GM21367 (cell line): Measurements from ENCODE around the gene TM7SF2.

Source experiments
- ATAC-seq: cut with Tn5 transposase; IDR thresholded peaks from one replicate; pipeline ENCODE4 v1.9.1; 2021; ENCODE audit not compliant: unreplicated experiment

TM7SF2 gene

DNA sequence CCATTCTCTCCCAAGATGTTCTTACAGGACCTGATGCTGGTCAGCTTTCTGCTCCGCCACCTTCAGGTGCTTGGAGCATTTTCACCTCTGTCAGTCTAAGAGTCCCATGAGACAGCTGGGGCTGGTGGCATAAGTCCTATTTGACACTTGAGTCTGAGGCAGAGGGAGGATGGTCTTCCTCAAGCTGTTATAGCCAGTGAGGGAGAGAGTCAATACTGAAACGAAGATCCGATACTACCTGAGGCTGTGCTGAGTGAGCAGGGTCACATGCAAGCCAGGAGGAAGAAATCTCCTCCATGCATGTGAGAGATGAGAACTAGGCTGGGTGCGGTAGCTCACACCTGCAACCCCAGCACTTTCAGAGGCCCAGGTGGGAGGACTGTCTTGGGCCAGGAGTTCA is 22.1 kb upstream of the TM7SF2 start:
- no peak for ATAC-seq

DNA sequence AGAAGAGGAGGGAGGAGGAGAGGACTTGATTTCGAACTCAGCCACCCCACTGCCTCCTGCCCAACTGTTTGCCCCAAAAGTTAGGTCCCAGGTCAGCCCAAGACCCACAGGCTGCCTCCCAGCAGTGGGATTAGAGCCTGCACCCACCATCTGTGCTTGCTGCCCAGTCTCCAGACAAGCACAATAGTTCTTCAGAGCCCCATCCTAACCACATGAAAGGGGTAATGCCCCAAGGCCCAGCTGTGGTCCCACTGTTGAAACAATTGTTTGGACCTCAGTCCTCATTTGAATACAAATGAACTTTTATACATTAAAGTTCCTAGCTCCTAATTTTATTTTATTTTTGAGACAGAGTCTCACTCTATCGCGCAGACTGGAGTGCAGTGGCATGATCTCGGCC is 21.0 kb upstream of the TM7SF2 start:
- no peak for ATAC-seq

DNA sequence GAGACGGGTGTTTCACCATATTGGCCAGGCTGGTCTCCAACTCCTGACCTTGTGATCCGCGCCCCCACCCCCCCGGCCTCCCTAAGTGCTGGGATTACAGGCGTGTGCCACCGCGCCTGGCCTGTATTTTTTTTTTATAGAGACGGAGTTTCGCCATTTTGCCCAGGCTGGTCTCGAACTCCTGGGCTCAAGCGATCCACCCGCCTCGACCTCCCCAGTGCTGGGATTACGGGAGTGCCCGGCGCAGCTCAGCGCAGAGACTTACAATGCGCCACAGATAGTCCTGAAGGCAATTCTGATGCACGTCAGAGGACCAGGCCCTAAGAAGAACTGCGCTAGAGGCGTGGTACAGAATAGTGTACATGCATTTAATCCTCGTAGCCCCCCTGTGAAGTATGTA is 16.2 kb upstream of the TM7SF2 start:
- no peak for ATAC-seq

DNA sequence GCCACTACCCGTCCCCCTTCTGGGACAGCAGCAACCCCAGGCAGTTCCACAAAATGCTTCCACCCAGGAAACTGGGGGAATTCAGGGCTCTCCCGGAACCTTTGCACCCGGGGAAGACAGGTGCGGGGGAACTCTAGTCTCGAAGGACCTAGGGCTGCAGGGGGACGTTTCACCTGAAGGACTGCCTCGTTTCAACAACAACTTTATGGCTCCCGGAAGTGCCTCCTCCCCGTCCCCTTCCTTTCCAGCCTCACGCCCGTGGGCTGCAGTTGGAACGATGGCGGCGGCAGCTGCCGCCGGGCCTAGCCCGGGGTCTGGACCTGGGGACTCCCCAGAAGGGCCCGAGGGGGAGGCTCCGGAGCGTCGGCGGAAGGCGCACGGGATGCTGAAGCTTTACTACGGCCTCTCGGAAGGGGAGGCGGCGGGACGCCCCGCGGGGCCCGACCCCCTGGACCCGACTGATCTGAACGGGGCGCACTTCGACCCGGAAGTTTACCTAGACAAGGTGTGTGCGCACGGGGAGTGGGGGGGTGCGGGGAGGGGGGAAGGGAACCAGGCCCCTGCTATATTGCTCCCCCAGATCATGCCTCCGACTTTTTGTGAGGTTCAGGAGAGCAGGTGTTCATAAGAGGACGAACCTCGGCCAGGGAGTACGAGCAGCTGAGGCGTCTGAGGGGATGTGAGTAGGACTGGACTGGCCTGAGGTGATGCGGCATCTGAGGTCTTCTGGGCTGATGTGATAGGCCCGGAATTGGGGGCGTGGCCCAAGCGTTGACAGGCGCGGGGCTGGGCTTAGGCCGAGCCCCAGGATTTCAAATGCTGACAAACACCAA is 15.5 kb upstream of the TM7SF2 start, which contains the start of gene VPS51:
Gene VPS51 (plus strand): TSS at position 241 of the 833 bp plus-strand sequence. CDS start 37 bp downstream, at position 278.
- peak; percentile 59 for ATAC-seq

GRCh38 chr11:65096926-65097325 is 14.7 kb upstream of the TM7SF2 start:
- ATAC-seq: no peak

DNA sequence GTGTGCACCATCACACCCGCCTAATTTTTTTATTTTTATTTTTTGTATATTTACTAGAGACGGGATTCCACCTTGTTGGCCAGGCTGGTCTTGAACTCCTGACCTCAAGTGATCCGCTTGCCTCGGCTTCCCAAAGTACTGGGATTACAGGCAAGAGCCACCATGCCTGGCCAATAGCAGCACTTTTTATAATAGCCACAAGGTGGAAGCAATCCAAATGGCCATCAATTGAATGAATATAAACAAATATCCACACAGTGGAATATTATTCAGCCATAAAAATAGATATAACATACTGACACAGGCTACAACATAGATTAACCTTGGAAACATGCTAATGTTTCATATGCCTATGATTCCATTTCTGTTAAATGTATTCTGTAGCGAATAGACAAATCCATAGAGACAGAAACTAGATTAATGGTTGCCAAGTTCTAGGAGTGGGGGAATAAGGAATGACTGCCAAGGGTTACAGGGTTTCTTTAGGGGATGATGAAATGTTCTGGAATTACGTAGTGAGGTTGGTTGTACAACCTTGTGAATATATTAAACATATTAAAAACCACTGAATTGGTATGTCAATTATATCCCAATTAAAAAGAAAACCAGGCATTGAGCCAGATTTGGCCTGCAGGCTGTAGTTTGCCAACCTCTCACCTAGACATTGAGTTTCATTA is 10.9 kb upstream of the TM7SF2 start:
- ATAC-seq: no peak

DNA sequence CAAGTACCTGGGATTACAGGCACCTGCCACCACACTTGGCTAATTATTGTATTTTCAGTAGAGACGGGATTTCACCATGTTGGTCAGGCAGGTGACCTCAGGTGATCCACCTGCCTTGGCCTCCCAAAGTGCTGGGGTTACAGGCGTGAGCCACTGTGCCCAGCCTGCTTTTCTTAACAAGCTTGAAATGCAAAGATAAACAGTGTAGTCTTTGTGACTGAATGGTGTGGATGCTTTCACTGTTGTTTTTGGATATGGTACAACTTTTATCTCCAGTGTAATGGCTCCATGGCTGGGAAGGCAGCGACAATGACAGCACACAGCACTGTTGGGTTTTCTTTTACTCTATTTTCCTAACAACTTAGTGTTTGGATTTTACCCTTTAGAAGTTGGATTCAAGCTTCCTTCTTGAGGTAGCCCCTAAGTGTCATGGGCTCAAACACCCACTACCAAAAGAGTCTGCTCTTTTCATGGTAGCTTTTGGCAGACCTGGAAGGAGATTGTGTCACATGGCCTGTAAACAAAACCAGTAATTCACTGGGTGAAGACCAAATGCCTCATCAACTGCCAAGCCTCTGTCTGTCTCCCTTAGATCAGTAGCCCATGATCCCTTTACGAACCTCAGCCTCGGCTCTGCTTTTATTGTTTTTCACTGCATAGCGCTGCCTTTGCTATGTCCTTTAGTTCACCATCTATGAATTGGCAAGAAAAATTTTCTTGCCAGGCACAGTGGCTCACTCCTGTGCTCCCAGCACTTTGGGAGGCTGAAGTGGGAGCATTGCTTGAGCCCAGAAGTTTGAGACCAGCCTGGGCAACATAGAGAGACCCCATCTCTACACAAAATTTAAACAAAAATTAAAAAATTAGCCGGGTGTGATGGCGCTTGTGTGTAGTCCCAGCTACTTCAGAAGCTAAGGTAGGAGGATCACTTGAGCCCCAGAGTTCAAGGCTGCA is 9.3 kb upstream of the TM7SF2 start:
- no peak for ATAC-seq

DNA sequence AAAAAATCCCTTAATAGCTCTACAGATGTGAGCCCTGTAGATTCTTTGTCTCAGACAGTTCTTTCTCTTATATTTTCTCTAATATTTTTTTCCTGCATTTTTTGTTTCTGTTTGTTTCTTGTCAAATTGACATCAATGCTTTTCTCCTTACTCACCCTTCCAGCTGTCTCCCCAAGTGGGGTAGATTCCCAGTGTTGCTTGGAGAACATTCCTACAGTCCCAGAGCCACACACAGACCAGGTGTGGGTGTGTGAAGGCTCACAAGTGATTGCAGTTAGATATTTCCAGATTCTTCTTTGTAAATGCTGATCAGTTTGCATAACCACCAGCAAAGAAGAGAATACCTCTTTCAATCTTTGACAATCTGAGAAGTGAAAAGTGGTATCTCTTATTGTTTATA is 8.2 kb upstream of the TM7SF2 start:
- no peak for ATAC-seq

DNA sequence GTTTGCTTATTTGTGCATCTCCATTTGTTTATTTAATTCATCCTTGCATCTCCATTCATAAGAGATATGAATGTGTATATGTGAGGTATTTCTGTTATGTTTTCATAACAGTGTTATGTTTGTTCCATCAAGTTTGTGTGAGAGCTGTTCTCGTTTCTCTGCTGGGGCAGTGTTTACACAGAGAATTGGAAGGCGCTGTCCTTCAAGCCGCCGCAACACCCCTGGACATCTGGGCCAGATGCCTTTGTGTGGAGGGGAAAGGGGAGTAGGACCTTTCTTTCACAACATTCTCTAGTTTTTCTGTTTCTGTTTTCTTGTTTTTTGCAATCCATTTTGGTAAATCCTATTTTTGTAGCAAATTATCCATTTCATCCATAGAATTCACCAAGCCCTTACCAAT is 7.0 kb upstream of the TM7SF2 start:
- ATAC-seq: no peak

GRCh38 chr11:65107078-65107477 is 4.6 kb upstream of the TM7SF2 start:
- no peak for ATAC-seq

DNA sequence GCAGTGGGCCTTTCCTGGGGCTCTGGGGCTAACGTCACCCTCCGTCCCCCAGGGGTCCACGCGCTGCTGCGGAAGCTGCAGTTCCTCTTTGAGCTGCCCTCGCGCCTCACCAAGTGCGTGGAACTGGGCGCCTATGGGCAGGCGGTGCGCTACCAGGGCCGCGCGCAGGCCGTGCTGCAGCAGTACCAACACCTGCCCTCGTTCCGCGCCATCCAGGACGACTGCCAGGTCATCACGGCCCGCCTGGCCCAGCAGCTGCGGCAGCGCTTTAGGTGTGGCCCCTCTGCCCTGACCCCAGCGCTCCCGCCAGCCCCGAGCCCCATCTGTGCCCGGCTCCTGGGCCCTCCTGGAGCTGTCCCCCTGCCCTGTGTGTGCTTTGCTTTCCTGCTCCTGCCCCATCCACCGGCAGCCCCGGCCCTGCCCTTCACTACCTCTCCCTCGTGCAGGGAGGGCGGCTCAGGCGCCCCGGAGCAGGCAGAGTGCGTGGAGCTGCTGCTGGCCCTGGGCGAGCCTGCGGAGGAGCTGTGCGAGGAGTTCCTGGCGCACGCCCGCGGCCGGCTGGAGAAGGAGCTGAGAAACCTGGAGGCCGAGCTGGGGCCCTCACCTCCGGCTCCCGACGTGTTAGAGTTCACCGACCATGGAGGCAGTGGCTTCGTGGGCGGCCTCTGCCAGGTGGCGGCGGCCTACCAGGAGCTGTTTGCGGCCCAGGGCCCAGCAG is 3.8 kb upstream of the TM7SF2 start:
- ATAC-seq: no peak

DNA sequence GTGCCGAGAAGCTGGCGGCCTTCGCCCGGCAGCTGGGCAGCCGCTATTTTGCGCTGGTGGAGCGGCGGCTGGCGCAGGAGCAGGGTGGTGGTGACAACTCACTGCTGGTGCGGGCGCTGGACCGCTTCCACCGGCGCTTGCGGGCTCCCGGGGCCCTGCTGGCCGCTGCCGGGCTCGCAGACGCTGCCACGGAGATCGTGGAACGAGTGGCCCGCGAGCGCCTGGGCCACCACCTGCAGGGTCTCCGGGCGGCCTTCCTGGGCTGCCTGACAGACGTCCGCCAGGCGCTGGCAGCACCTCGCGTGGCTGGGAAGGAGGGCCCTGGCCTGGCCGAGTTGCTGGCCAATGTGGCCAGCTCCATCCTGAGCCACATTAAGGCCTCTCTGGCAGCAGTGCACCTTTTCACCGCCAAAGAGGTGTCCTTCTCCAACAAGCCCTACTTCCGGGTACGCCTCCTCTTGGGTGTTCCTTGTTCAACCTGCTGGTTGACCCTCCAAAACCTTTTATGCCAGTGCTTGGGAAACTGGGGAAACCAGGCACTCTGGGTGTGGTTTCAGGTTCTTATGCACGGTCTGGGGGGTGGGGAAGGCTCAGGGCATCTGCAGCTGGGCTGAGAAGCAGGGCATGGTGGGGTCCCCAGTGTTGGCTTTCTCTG is 3.1 kb upstream of the TM7SF2 start:
- no peak for ATAC-seq

DNA sequence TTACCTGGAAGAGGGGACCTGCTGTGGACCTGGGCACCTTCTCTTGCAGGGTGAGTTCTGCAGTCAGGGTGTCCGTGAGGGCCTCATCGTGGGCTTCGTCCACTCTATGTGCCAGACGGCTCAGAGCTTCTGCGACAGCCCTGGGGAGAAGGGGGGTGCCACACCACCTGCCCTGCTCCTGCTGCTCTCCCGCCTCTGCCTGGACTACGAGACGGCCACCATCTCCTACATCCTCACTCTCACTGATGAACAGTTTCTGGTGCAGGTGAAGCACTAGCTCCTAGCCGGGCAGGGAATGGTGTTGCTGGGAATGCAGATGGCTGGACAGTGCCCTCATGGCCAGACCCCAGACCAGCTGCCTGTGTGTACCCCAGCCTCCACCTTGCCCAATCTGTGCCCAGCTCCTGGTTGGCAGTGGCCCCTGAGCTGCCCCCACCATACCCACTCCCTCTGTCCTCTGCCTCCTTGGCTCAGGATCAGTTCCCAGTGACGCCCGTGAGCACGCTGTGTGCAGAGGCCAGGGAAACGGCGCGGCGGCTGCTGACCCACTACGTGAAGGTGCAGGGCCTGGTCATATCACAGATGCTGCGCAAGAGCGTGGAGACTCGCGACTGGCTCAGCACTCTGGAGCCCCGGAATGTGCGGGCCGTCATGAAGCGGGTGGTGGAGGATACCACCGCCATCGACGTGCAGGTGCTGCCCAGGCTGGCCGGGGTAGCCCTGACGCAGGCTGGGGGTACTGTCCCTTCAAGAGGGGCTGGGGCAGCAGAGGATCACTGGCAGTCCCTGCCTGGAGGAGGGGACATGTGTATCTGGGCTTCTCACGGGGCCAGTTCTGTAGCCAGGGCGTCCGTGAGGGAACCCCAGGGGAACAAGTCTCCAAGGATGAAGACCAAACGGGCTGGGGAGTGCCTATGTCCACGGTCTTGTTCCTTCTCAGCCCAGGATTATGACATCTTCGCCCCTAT is 2.2 kb upstream of the TM7SF2 start:
- no peak for ATAC-seq

- ATAC-seq: no peak
These were observed 1.3 kb upstream of the TM7SF2 start for GRCh38 chr11:65110354-65110861.

DNA sequence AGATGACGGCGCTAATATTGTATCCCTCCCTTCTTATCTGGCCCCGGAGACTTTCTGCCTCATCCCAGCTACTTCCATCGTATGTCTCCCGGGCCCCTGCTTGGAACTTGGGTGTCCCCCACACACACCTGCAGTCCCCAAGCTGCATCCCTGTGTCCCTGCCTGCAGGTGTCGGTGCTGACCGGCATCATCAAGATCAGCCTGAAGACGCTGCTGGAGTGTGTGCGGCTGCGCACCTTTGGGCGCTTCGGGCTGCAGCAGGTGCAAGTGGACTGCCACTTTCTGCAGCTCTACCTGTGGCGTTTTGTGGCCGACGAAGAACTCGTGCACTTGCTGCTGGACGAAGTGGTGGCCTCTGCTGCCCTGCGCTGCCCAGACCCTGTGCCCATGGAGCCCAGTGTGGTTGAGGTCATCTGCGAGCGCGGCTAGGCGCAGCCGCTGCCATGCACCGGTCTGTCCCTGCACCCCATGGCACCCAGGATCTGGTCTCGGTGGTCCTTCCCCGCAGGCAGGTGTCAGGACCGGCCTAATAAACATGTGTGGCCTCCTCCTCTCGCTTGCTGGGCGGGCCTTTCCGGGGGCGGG is 421 bp upstream of the TM7SF2 start:
- ATAC-seq: no peak

- ATAC-seq: no peak
These were observed 1.1 kb downstream of the TM7SF2 start for GRCh38 chr11:65112546-65113360.

- no peak for ATAC-seq
These were observed 1.7 kb downstream of the TM7SF2 start for GRCh38 chr11:65113361-65113756.

GRCh38 chr11:65113839-65114238 is 2.2 kb downstream of the TM7SF2 start:
- no peak for ATAC-seq
